T-cell (primary cell): ENCODE results near the gene PIM1. TPM values are rescaled to one million over a fixed set of nuclear protein-coding genes. Genes with fewer than 3 reads are reported as not detected.

Experiments
- total RNA-seq, 35 experiments: library from RNA in 6 of 35; stranded (reverse) in 6 of 35; fragments of 120-200 nt in 1 of 35; gene quantifications; one replicate each; pipeline versions ENCODE4 v1.2.1 to v1.2.4 and lab custom pipeline; 2013 to 2026

PIM1 gene
- total RNA-seq, 5 donors from 2014 or later (not counting 1 experiment from before 2014, with no cell fraction given): 225 to 334 (median 313) TPM

Other genes starting within 250 kb of the PIM1 start
- gene PI16, start 215.4 kb upstream of the PIM1 start, total RNA-seq: 10 to 100 TPM in 1 of 5 donors, 1 to 10 TPM in 4; 3.5 to 27.6 (median 7.8) TPM
- 100 to 1,000 TPM; 146 to 185 (median 160) TPM for gene MTCH1, start 184.0 kb upstream of the PIM1 start, total RNA-seq
- gene FGD2, start 164.5 kb upstream of the PIM1 start, total RNA-seq: 10 to 100 TPM in 1 of 5 donors, 1 to 10 TPM in 4; 2.8 to 11.1 (median 3.3) TPM
- gene TBC1D22B, start 87.6 kb downstream of the PIM1 start, total RNA-seq: 10 to 100 TPM in 3 of 5 donors, 1 to 10 TPM in 2; 9.5 to 12.6 (median 10.7) TPM
- gene TMEM217, start 88.0 kb downstream of the PIM1 start, total RNA-seq: 1 to 10 TPM in 1 of 5 donors, under 1 TPM in 4; 0.22 to 1.3 (median 0.49) TPM
- 10 to 100 TPM; 10.6 to 18.5 (median 15.2) TPM for gene RNF8, start 183.8 kb downstream of the PIM1 start, total RNA-seq